ENCODE measurements around the gene ELL.

GRCh38 chr19:18542941-18543813 is 21.3 kb upstream of the ELL start, which contains the start of gene FKBP8:
- TF ChIP-seq NRF1 (IDR thresholded peaks at IDR 0.05; ENCODE audit: low read depth, low read length), result no peak
- no peak for TF ChIP-seq TCF12 (IDR thresholded peaks at IDR 0.05)
- TF ChIP-seq CTCF (IDR thresholded peaks at IDR 0.05), result no peak
- TF ChIP-seq TAF1 (IDR thresholded peaks at IDR 0.05; ENCODE audit: borderline replicate concordance, low read depth, low read length), result no peak
- TF ChIP-seq PBX3 (IDR thresholded peaks at IDR 0.05), result peak; percentile 99
- TF ChIP-seq YY1 (IDR thresholded peaks at IDR 0.05; ENCODE audit: low read depth), result no peak
- TF ChIP-seq MAX (IDR thresholded peaks at IDR 0.05; ENCODE audit: low read depth), result no peak
- TF ChIP-seq FOXJ3 (CRISPR knock-in tag; IDR thresholded peaks at IDR 0.05), result no peak
- no peak for TF ChIP-seq SMC3 (IDR thresholded peaks at IDR 0.05; ENCODE audit: low read depth, low read length)
- TF ChIP-seq NFIC (IDR thresholded peaks at IDR 0.05; ENCODE audit: borderline replicate concordance), result no peak
- no peak for TF ChIP-seq JUND (IDR thresholded peaks at IDR 0.05)
